Tibial artery (tissue), 4 donors: ENCODE results near the gene ZNF385D.

Experiments
- DNase-seq, 2 donors: peaks; one replicate each; pipeline ENCODE4 v3.0.0-alpha.2; 2019
- H3K27ac ChIP-seq, 2 donors: fragments of 200-600 bp; sonication (generic) in 1 of 2; 1 replicate in 1 of 2; 2 replicates in 1 of 2; pipeline ENCODE4 v1.5.1; 2018 to 2019; ENCODE audit warnings: mild to moderate bottlenecking in 1 of 2
- H3K27me3 ChIP-seq, 2 donors: fragments of 200-600 bp; sonication (generic) in 1 of 2; one replicate each; pipeline versions ENCODE4 v1.5.1 to v1.6.0; 2016 to 2019
- H3K36me3 ChIP-seq, 3 donors: fragments of 200-600 bp; sonication (generic) in 2 of 3; one replicate each; pipeline ENCODE4 v1.5.1; 2016 to 2019; ENCODE audit warnings: mild to moderate bottlenecking in 2 of 3
- H3K4me1 ChIP-seq, 4 donors: fragments of 200-600 bp; sonication (generic) in 2 of 4; 1 replicate in 3 of 4; 2 replicates in 1 of 4; pipeline ENCODE4 v1.5.1; 2016 to 2019
- H3K4me3 ChIP-seq, 2 donors: fragments of 200-600 bp; sonication (generic) in 1 of 2; 1 replicate in 1 of 2; 2 replicates in 1 of 2; pipeline ENCODE4 v1.5.1; 2018 to 2019; ENCODE audit warnings: mild to moderate bottlenecking in 2 of 2
- H3K9me3 ChIP-seq, 3 donors: fragments of 200-600 bp; sonication (generic) in 1 of 3; one replicate each; pipeline ENCODE4 v1.5.1; 2016 to 2019
- CTCF ChIP-seq, 2 experiments: fragments of 200-600 bp in 1 of 2; fragments of 450-650 bp in 1 of 2; IDR thresholded peaks; one replicate each; pipeline ENCODE4 v1.5.1; 2017 to 2019; ENCODE audit warnings: antibody characterized with exemption in 2 of 2, mild to moderate bottlenecking in 1 of 2, moderate library complexity in 1 of 2
- intact Hi-C: fragments of 100-400 bp; cut with DNase I; formaldehyde crosslinking; loops from one replicate; pipeline ENCODE4 v1.15.0; 2023; ENCODE audit warnings: low total_unique reads

ZNF385D gene

GRCh38 chr3:21642433-21642832 lies 108.6 kb downstream of the ZNF385D start:
- no peak for DNase-seq
- intact Hi-C loops: no loop called here
- Histone ChIP-seq H3K27ac (no peak overlapping the region), H3K4me1 (peaks cover 0 to 37% (median 11%) of the 10 kb centered on the region in 4 donors), H3K27me3 (no peaks in the 10 kb centered on the region), H3K36me3 (no peaks in the 10 kb centered on the region), H3K4me3 (no peak overlapping the region), H3K9me3 (no peaks in the 10 kb centered on the region)
- TF ChIP-seq CTCF (IDR thresholded peaks at IDR 0.05): no peak

GRCh38 chr3:21641959-21642358 lies 109.1 kb downstream of the ZNF385D start:
- Histone ChIP-seq H3K27me3 (no peaks in the 10 kb centered on the region), H3K4me3 (no peak overlapping the region), H3K4me1 (peaks cover 0 to 37% (median 11%) of the 10 kb centered on the region in 4 donors), H3K27ac (no peak overlapping the region), H3K36me3 (no peaks in the 10 kb centered on the region), H3K9me3 (no peaks in the 10 kb centered on the region)
- DNase-seq: no peak
- intact Hi-C loops: no loop called here
- no peak for TF ChIP-seq CTCF (IDR thresholded peaks at IDR 0.05)

GRCh38 chr3:21638488-21638887 lies 112.5 kb downstream of the ZNF385D start:
- no peaks in the 10 kb centered on the region for H3K27me3 ChIP-seq
- DNase-seq: no peak
- H3K27ac ChIP-seq: no peak overlapping the region
- intact Hi-C loops: no loop called here
- no peak for TF ChIP-seq CTCF (IDR thresholded peaks at IDR 0.05)
- no peak overlapping the region for H3K4me3 ChIP-seq
- H3K9me3 ChIP-seq: no peaks in the 10 kb centered on the region
- no peaks in the 10 kb centered on the region for H3K36me3 ChIP-seq
- peaks cover 0 to 6% (median 0%) of the 10 kb centered on the region in 4 donors for H3K4me1 ChIP-seq

GRCh38 chr3:21634112-21634511 lies 116.9 kb downstream of the ZNF385D start:
- Histone ChIP-seq H3K4me3 (no peak overlapping the region), H3K27ac (no peak overlapping the region), H3K36me3 (no peaks in the 10 kb centered on the region), H3K4me1 (no peaks in the 10 kb centered on the region), H3K27me3 (no peaks in the 10 kb centered on the region), H3K9me3 (no peaks in the 10 kb centered on the region)
- intact Hi-C loops: no loop called here
- no peak for TF ChIP-seq CTCF (IDR thresholded peaks at IDR 0.05)
- DNase-seq: no peak

- no peak for DNase-seq
- H3K27me3 ChIP-seq: no peaks in the 10 kb centered on the region
- intact Hi-C loops: no loop called here
- no peaks in the 10 kb centered on the region for H3K9me3 ChIP-seq
- no peak overlapping the region for H3K4me3 ChIP-seq
- TF ChIP-seq CTCF (IDR thresholded peaks at IDR 0.05): no peak
- H3K27ac ChIP-seq: no peak overlapping the region
- no peaks in the 10 kb centered on the region for H3K4me1 ChIP-seq
- H3K36me3 ChIP-seq: no peaks in the 10 kb centered on the region
Measured at GRCh38 chr3:21624524-21624923, 126.5 kb downstream of the ZNF385D start.

GRCh38 chr3:21621181-21621651 lies 129.8 kb downstream of the ZNF385D start:
- intact Hi-C loops: no loop called here
- DNase-seq: no peak
- no peaks in the 10 kb centered on the region for H3K36me3 ChIP-seq

More at GRCh38 chr3:21621181-21621651, 129.8 kb downstream of the ZNF385D start:
- Histone ChIP-seq H3K9me3 (no peaks in the 10 kb centered on the region), H3K4me1 (no peaks in the 10 kb centered on the region), H3K27me3 (no peaks in the 10 kb centered on the region), H3K27ac (no peak overlapping the region), H3K4me3 (no peak overlapping the region)
- no peak for TF ChIP-seq CTCF (IDR thresholded peaks at IDR 0.05)
